HepG2 (cell line): ENCODE data around the gene SF3B6. TPM values are rescaled to one million over a fixed set of nuclear protein-coding genes. Genes with fewer than 3 reads are reported as not detected.

Source experiments
- CREM ChIP-seq, 2 experiments: sonication (generic) in 1 of 2; formaldehyde crosslinking in 1 of 2; IDR thresholded peaks; 2 replicates each; pipeline versions ENCODE4 v1.4.0 to v1.6.1; 2016 to 2020; ENCODE audit warnings: antibody characterized with exemption in 1 of 2, mild to moderate bottlenecking in 1 of 2, missing genetic modification reagents in 1 of 2
- EP300 ChIP-seq, 3 experiments: sonication (generic) in 1 of 3; formaldehyde crosslinking in 1 of 3; IDR thresholded peaks; 2 replicates each; pipeline versions ENCODE4 v1.5.1 to v1.6.1; 2011 to 2020; ENCODE audit warnings: low read depth in 2 of 3, low read length in 2 of 3, borderline replicate concordance in 1 of 3, improper control_type of control experiment in 1 of 3, mild to moderate bottlenecking in 1 of 3, missing genetic modification reagents in 1 of 3, moderate library complexity in 1 of 3
- FIP1L1 ChIP-seq: fragments of 200-400 bp; formaldehyde crosslinking; IDR thresholded peaks from 2 replicates; pipeline ENCODE4 v1.6.1; 2018; ENCODE audit warnings: low read depth, mild to moderate bottlenecking, low read length, moderate library complexity, borderline replicate concordance; ENCODE audit not compliant: insufficient read depth
- HMG20B ChIP-seq: conservative IDR thresholded peaks from 2 replicates; pipeline ENCODE4 v1.6.1; 2016; ENCODE audit warnings: missing genetic modification reagents, missing compliant biosample characterization
- NCOR1 ChIP-seq: fragments of 200-600 bp; sonication (generic); IDR thresholded peaks from 2 replicates; pipeline ENCODE4 v1.7.0; 2017; ENCODE audit warnings: antibody characterized with exemption, low read length, borderline replicate concordance
- PBX2 ChIP-seq: IDR thresholded peaks from 2 replicates; pipeline ENCODE4 v1.6.1; 2016; ENCODE audit warnings: control low read depth
- POGZ ChIP-seq: sonication (generic); formaldehyde crosslinking; IDR thresholded peaks from 2 replicates; pipeline ENCODE4 v1.4.0; 2020; ENCODE audit warnings: mild to moderate bottlenecking, missing genetic modification reagents
- RBM39 ChIP-seq: fragments of 200-400 bp; formaldehyde crosslinking; IDR thresholded peaks from one replicate; pipeline ENCODE4 v1.6.1; 2018; ENCODE audit warnings: antibody characterized with exemption, mild to moderate bottlenecking, low read depth, low read length; ENCODE audit not compliant: poor library complexity, severe bottlenecking
- TCF7 ChIP-seq: sonication (generic); IDR thresholded peaks from 2 replicates; pipeline ENCODE4 v1.6.1; 2016; ENCODE audit warnings: antibody characterized with exemption, low read depth
- THAP8 ChIP-seq: sonication (generic); formaldehyde crosslinking; IDR thresholded peaks from 2 replicates; pipeline ENCODE4 v1.5.1; 2020; ENCODE audit warnings: missing genetic modification reagents, mild to moderate bottlenecking, borderline replicate concordance
- ZNF3 ChIP-seq: IDR thresholded peaks from 2 replicates; pipeline ENCODE4 v1.7.0; 2017; ENCODE audit warnings: inconsistent platforms
- ZNF484 ChIP-seq: sonication (generic); formaldehyde crosslinking; IDR thresholded peaks from 2 replicates; pipeline ENCODE4 v1.5.1; 2020; ENCODE audit warnings: mild to moderate bottlenecking, low read depth, missing genetic modification reagents, borderline replicate concordance
- ZNF543 ChIP-seq: sonication (generic); formaldehyde crosslinking; IDR thresholded peaks from 2 replicates; pipeline ENCODE4 v1.4.0; 2020; ENCODE audit warnings: mild to moderate bottlenecking, missing genetic modification reagents
- ZNF552 ChIP-seq: sonication (generic); formaldehyde crosslinking; IDR thresholded peaks from 2 replicates; pipeline ENCODE4 v1.9.0; 2022; ENCODE audit warnings: missing genetic modification reagents, mild to moderate bottlenecking, borderline replicate concordance
- ZNF556 ChIP-seq: sonication (generic); formaldehyde crosslinking; IDR thresholded peaks from 2 replicates; pipeline ENCODE4 v1.4.0; 2020; ENCODE audit warnings: mild to moderate bottlenecking, missing genetic modification reagents, borderline replicate concordance
- ZNF597 ChIP-seq: sonication (generic); formaldehyde crosslinking; IDR thresholded peaks from 2 replicates; pipeline ENCODE4 v1.5.0; 2020; ENCODE audit warnings: missing genetic modification reagents
- ZNF792 ChIP-seq: IDR thresholded peaks from 2 replicates; pipeline ENCODE4 v1.6.1; 2016
- ZNF878 ChIP-seq: sonication (generic); formaldehyde crosslinking; IDR thresholded peaks from 2 replicates; pipeline ENCODE4 v1.8.1; 2023; ENCODE audit warnings: mild to moderate bottlenecking, missing genetic modification reagents, moderate library complexity
- ZUFSP ChIP-seq: sonication (generic); formaldehyde crosslinking; IDR thresholded peaks from 2 replicates; pipeline ENCODE4 v1.9.0; 2021; ENCODE audit warnings: missing genetic modification reagents, mild to moderate bottlenecking, borderline replicate concordance
- polyA plus RNA-seq, 8 experiments: library from polyadenylated mRNA; depleted of rRNA in 3 of 8; stranded (reverse) in 7 of 8; unstranded in 1 of 8; fragments of >200 nt; fragmentation: Illumina TruSeq in 4 of 8; extraction: Trizol in 4 of 8; gene quantifications; 2 replicates each; pipeline versions ENCODE4 v1.2.1 to v1.2.3, GENCODE V29; 2011 to 2016; ENCODE audit warnings: low read depth in 4 of 8, missing spikeins in 1 of 8, mixed read lengths in 1 of 8; ENCODE audit not compliant: insufficient read depth in 1 of 8
- total RNA-seq, 5 experiments: library from RNA; depleted of rRNA; stranded (reverse); fragments of >200 nt; fragmentation: Illumina TruSeq; extraction: Trizol; gene quantifications; 2 replicates each; pipeline ENCODE4 v1.2.3, GENCODE V29; 2016; ENCODE audit warnings: low read depth in 1 of 5

Gene SF3B6
- total and polyA plus RNA-seq, 2 of the 13 experiments (the other 11 are each of a cell fraction or from before 2014, with no cell fraction given), result 177 to 182 TPM

- TF ChIP-seq ZUFSP (CRISPR knock-in tag), result no peak
- peak; percentile 55; the same call in 1 of the 2 replicates for TF ChIP-seq PBX2 (CRISPR knock-in tag)
- no peak for TF ChIP-seq ZNF484 (CRISPR knock-in tag)
- TF ChIP-seq ZNF597, result no peak
- peak; percentile 99 for TF ChIP-seq POGZ (CRISPR knock-in tag)
- peak; percentile 61; the same call in 1 of the 2 replicates for TF ChIP-seq ZNF3 (CRISPR knock-in tag)
- TF ChIP-seq FIP1L1, result peak; percentile 97
- no peak; the same call in 1 of the 2 replicates for TF ChIP-seq HMG20B (CRISPR knock-in tag)
- TF ChIP-seq NCOR1, result no peak; the same call in 1 of the 2 replicates
- peak; percentile 96 for TF ChIP-seq ZNF792 (CRISPR knock-in tag)
- no peak for TF ChIP-seq TCF7
- TF ChIP-seq EP300 (IDR thresholded peaks at IDR 0.05; ENCODE audit: low read depth in 2 of 2, low read length in 2 of 2), result peak; percentile 17 to 78; a peak in 2 of 4 replicates
- 0 out of 2 replicates have a peak, but pooled peaks have one; percentile 63 for TF ChIP-seq EP300 (CRISPR knock-in tag; IDR thresholded peaks at IDR 0.05; ENCODE audit: borderline replicate concordance)
- TF ChIP-seq ZNF878 (CRISPR knock-in tag), result no peak
- TF ChIP-seq CREM (IDR thresholded peaks at IDR 0.05), result peak; percentile 99
- peak; percentile 89 for TF ChIP-seq CREM (CRISPR knock-in tag; IDR thresholded peaks at IDR 0.05)
- peak; percentile 28; the same call in 1 of the 2 replicates for TF ChIP-seq ZNF552 (CRISPR knock-in tag)
- peak; percentile 99 for TF ChIP-seq ZNF556 (CRISPR knock-in tag)
- peak; percentile 87 for TF ChIP-seq ZNF543 (CRISPR knock-in tag)
- TF ChIP-seq RBM39, result peak; percentile 98
- no peak for TF ChIP-seq THAP8 (CRISPR knock-in tag)
Measured at GRCh38 chr2:24075915-24076848, at the start of gene SF3B6 (continued).
